Neural progenitor cell (in vitro differentiated cells): ENCODE data around the gene PHF10.

Experiments
- EZH2 ChIP-seq: fragments of 200-600 bp; sonication (generic); IDR thresholded peaks from 2 replicates; pipeline ENCODE4 v1.6.1; 2017; ENCODE audit warnings: antibody characterized with exemption, mild to moderate bottlenecking, moderate library complexity
- EZH2phosphoT487 ChIP-seq: fragments of 200-600 bp; sonication (generic); IDR thresholded peaks from 2 replicates; pipeline ENCODE4 v1.6.1; 2017; ENCODE audit warnings: antibody characterized with exemption
- TF ChIP-seq, protein P1 (sequence below): fragments of 200-600 bp; sonication (generic); IDR thresholded peaks from 2 replicates; pipeline ENCODE4 v1.5.1; 2017; ENCODE audit warnings: antibody characterized with exemption, mild to moderate bottlenecking

DNA sequence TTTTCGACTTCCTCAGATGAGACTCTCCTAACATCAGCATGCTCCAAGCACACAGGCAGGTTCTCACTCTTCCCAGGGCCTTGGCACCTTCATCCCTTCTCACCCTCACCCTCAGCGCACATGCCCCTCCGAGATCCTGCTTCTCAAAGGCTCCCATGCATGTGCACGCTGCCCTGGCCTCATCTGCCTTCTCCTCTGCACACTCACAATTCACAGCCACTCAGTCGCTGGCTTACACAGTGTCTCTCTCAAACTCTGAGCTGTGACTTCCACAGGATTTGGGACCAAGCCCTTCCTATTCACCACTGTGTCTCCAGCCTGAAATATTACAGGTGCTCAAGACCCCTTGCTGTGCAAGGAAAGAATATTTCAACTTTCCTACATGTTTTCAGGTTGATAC lies 52.7 kb downstream of the PHF10 start:
- TF ChIP-seq, protein P1, sequence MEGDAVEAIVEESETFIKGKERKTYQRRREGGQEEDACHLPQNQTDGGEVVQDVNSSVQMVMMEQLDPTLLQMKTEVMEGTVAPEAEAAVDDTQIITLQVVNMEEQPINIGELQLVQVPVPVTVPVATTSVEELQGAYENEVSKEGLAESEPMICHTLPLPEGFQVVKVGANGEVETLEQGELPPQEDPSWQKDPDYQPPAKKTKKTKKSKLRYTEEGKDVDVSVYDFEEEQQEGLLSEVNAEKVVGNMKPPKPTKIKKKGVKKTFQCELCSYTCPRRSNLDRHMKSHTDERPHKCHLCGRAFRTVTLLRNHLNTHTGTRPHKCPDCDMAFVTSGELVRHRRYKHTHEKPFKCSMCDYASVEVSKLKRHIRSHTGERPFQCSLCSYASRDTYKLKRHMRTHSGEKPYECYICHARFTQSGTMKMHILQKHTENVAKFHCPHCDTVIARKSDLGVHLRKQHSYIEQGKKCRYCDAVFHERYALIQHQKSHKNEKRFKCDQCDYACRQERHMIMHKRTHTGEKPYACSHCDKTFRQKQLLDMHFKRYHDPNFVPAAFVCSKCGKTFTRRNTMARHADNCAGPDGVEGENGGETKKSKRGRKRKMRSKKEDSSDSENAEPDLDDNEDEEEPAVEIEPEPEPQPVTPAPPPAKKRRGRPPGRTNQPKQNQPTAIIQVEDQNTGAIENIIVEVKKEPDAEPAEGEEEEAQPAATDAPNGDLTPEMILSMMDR, result no peak
- TF ChIP-seq EZH2, result no peak
- TF ChIP-seq EZH2phosphoT487, result no peak
